ENCODE measurements around the gene TIMP4.
A peak's percentile ranks its signal among the peaks of the same experiment; 100 is the strongest.

TIMP4 gene

GRCh38 chr3:12158387-12159226 lies at the start of gene TIMP4:
Gene TIMP4 (minus strand): TSS chr3:12158912. CDS start chr3:12158840, 72 bp downstream.
- DNase-seq, result peak in 1 of 3 donors; percentile 34

- no peak for DNase-seq
Measured at GRCh38 chr3:12205171-12205570, 46.5 kb upstream of the TIMP4 start.

GRCh38 chr3:12201813-12202212 lies 43.1 kb upstream of the TIMP4 start:
- no peak for DNase-seq

- DNase-seq, result peak in 2 of 3 donors; percentile 53 to 59
Measured at GRCh38 chr3:12198301-12198700, 39.6 kb upstream of the TIMP4 start.

GRCh38 chr3:12197475-12197874 lies 38.8 kb upstream of the TIMP4 start:
- DNase-seq, result no peak

- no peak for DNase-seq
Measured at GRCh38 chr3:12196684-12197083, 38.0 kb upstream of the TIMP4 start.

- DNase-seq, result no peak
Measured at GRCh38 chr3:12195231-12195630, 36.5 kb upstream of the TIMP4 start.

- DNase-seq, result no peak
Measured at GRCh38 chr3:12194669-12195161, 36.0 kb upstream of the TIMP4 start.

GRCh38 chr3:12194209-12194608 lies 35.5 kb upstream of the TIMP4 start:
- peak; percentile 80 to 94 (median 93) for DNase-seq

- peak; percentile 93 to 99 (median 98) for DNase-seq
Measured at GRCh38 chr3:12193485-12194165, 34.9 kb upstream of the TIMP4 start.

GRCh38 chr3:12192655-12193484 lies 34.2 kb upstream of the TIMP4 start:
- no peak for DNase-seq

- DNase-seq, result peak in 1 of 3 donors; percentile 42
Measured at GRCh38 chr3:12192173-12192572, 33.5 kb upstream of the TIMP4 start.

GRCh38 chr3:12191559-12191958 lies 32.8 kb upstream of the TIMP4 start:
- no peak for DNase-seq

- no peak for DNase-seq
Measured at GRCh38 chr3:12190832-12191231, 32.1 kb upstream of the TIMP4 start.

- DNase-seq, result no peak
Measured at GRCh38 chr3:12190221-12190807, 31.6 kb upstream of the TIMP4 start.

GRCh38 chr3:12188681-12189287 lies 30.1 kb upstream of the TIMP4 start:
- no peak for DNase-seq

GRCh38 chr3:12188328-12188648 lies 29.6 kb upstream of the TIMP4 start:
- no peak for DNase-seq

- peak; percentile 76 to 91 (median 87) for DNase-seq
Measured at GRCh38 chr3:12187448-12188327, 29.0 kb upstream of the TIMP4 start.

- DNase-seq, result peak; percentile 35 to 51 (median 45)
Measured at GRCh38 chr3:12186515-12187286, 28.0 kb upstream of the TIMP4 start.

- DNase-seq, result no peak
Measured at GRCh38 chr3:12186046-12186445, 27.3 kb upstream of the TIMP4 start.

All from suppressor macrophage treated with lipopolysaccharide for 1 hour (primary cell).